KOPT-K1 (cell line): Measurements from ENCODE around the gene SYCE3.
"Not testable (repeated sequence)": the region's sequence is repeated elsewhere in the genome, so short reads cannot be mapped to it uniquely, and the experiment has no call there.

ENCODE experiments used
- H3K27ac ChIP-seq: fragments of 200-600 bp; sonication (generic); 2 replicates; pipeline ENCODE4 v1.5.1; 2016; ENCODE audit warnings: antibody characterized with exemption, mild to moderate bottlenecking, low read depth, low read length; ENCODE audit not compliant: poor library complexity, severe bottlenecking
- H3K36me3 ChIP-seq: fragments of 200-600 bp; sonication (generic); 2 replicates; pipeline ENCODE4 v1.5.1; 2017; ENCODE audit warnings: antibody characterized with exemption, mild to moderate bottlenecking, low read length, moderate library complexity; ENCODE audit not compliant: insufficient read depth
- H3K9me3 ChIP-seq: fragments of 200-600 bp; sonication (generic); 2 replicates; pipeline ENCODE4 v1.5.1; 2017; ENCODE audit warnings: antibody characterized with exemption, low read length, mild to moderate bottlenecking; ENCODE audit not compliant: insufficient read depth, poor library complexity, severe bottlenecking

SYCE3 gene

GRCh38 chr22:50520826-50521453 is 41.8 kb downstream of the SYCE3 start:
- H3K9me3 ChIP-seq: no peaks in the 10 kb centered on the region
- peaks cover 85% of the 10 kb centered on the region for H3K36me3 ChIP-seq
- no peak overlapping the region for H3K27ac ChIP-seq

- peaks cover 89% of the 10 kb centered on the region for H3K36me3 ChIP-seq
- H3K9me3 ChIP-seq, H3K27ac ChIP-seq: not testable (repeated sequence)
Measured at GRCh38 chr22:50520184-50520583, 42.5 kb downstream of the SYCE3 start.

GRCh38 chr22:50519151-50519550 is 43.6 kb downstream of the SYCE3 start:
- Histone ChIP-seq H3K36me3 (peaks cover 94% of the 10 kb centered on the region), H3K9me3 (no peaks in the 10 kb centered on the region), H3K27ac (no peak overlapping the region)

GRCh38 chr22:50518606-50519005 is 44.1 kb downstream of the SYCE3 start:
- no peaks in the 10 kb centered on the region for H3K9me3 ChIP-seq
- H3K36me3 ChIP-seq: peaks cover 94% of the 10 kb centered on the region
- no peak overlapping the region for H3K27ac ChIP-seq

GRCh38 chr22:50517495-50518260 is 45.0 kb downstream of the SYCE3 start:
- Histone ChIP-seq H3K27ac (no peak overlapping the region), H3K36me3 (peaks cover 94% of the 10 kb centered on the region), H3K9me3 (no peaks in the 10 kb centered on the region)

GRCh38 chr22:50516891-50517290 is 45.8 kb downstream of the SYCE3 start:
- H3K27ac ChIP-seq: no peak overlapping the region
- peaks cover 94% of the 10 kb centered on the region for H3K36me3 ChIP-seq
- no peaks in the 10 kb centered on the region for H3K9me3 ChIP-seq

- no peak overlapping the region for H3K27ac ChIP-seq
- H3K9me3 ChIP-seq: no peaks in the 10 kb centered on the region
- peaks cover 91% of the 10 kb centered on the region for H3K36me3 ChIP-seq
Measured at GRCh38 chr22:50516068-50516467, 46.7 kb downstream of the SYCE3 start.

GRCh38 chr22:50513175-50513574 is 49.5 kb downstream of the SYCE3 start:
- no peaks in the 10 kb centered on the region for H3K9me3 ChIP-seq
- H3K27ac ChIP-seq: no peak overlapping the region
- H3K36me3 ChIP-seq: peaks cover 70% of the 10 kb centered on the region

GRCh38 chr22:50508897-50509296 is 53.8 kb downstream of the SYCE3 start:
- peaks cover 50% of the 10 kb centered on the region for H3K36me3 ChIP-seq
- peak overlapping the region; percentile 94 for H3K27ac ChIP-seq

GRCh38 chr22:50507991-50508884 is 54.5 kb downstream of the SYCE3 start, which contains the start of gene NCAPH2:
TSS of gene NCAPH2 (plus strand) at chr22:50508224. CDS start at chr22:50508338, 114 bp downstream.
- Histone ChIP-seq H3K9me3 (no peaks in the 10 kb centered on the region), H3K27ac (peak within 1 kb of the TSS; percentile 94), H3K36me3 (peaks cover 46% of the 10 kb centered on the region)

More at GRCh38 chr22:50508897-50509296, 53.8 kb downstream of the SYCE3 start:
- no peaks in the 10 kb centered on the region for H3K9me3 ChIP-seq

- peak within 1 kb of the TSS; percentile 94 for H3K27ac ChIP-seq
- peaks cover 46% of the 10 kb centered on the region for H3K36me3 ChIP-seq
- H3K9me3 ChIP-seq: no peaks in the 10 kb centered on the region
Measured at GRCh38 chr22:50507421-50507990, 55.2 kb downstream of the SYCE3 start, which contains the start of gene LMF2. TSS of gene LMF2 (minus strand) at chr22:50507702. CDS start at chr22:50507675, 27 bp downstream.

GRCh38 chr22:50506611-50507420 is 55.9 kb downstream of the SYCE3 start:
- H3K27ac ChIP-seq: peak overlapping the region; percentile 85
- H3K9me3 ChIP-seq: no peaks in the 10 kb centered on the region
- H3K36me3 ChIP-seq: peaks cover 41% of the 10 kb centered on the region

- Histone ChIP-seq H3K9me3 (no peaks in the 10 kb centered on the region), H3K27ac (peak overlapping the region; percentile 85), H3K36me3 (peaks cover 36% of the 10 kb centered on the region)
Measured at GRCh38 chr22:50505776-50506610, 56.7 kb downstream of the SYCE3 start.
